SH-SY5Y (cell line): ENCODE results near the gene NUPR1.

Experiments used
- GATA2 ChIP-seq: IDR thresholded peaks from 2 replicates; pipeline ENCODE4 v1.6.1; 2011; ENCODE audit warnings: mild to moderate bottlenecking, low read depth, low read length
- GATA3 ChIP-seq: IDR thresholded peaks from 2 replicates; pipeline ENCODE4 v1.6.1; 2011; ENCODE audit warnings: low read depth, mild to moderate bottlenecking, low read length, moderate library complexity

NUPR1 gene

GRCh38 chr16:28563218-28563617 lies 24.4 kb upstream of the NUPR1 start:
- TF ChIP-seq GATA3 (no peak), GATA2 (no peak)

GRCh38 chr16:28562199-28562598 lies 23.4 kb upstream of the NUPR1 start:
- TF ChIP-seq GATA3 = no peak
- TF ChIP-seq GATA2 = no peak

- no peak for TF ChIP-seq GATA3
- TF ChIP-seq GATA2 = no peak
These were observed 22.9 kb upstream of the NUPR1 start for GRCh38 chr16:28561557-28562187.

- TF ChIP-seq GATA2 = no peak
- no peak for TF ChIP-seq GATA3
These were observed 19.7 kb upstream of the NUPR1 start for GRCh38 chr16:28558456-28558855.

GRCh38 chr16:28556914-28557320 lies 18.1 kb upstream of the NUPR1 start:
- no peak for TF ChIP-seq GATA3
- no peak for TF ChIP-seq GATA2

- no peak for TF ChIP-seq GATA2
- no peak for TF ChIP-seq GATA3
These were observed 16.8 kb upstream of the NUPR1 start for GRCh38 chr16:28555561-28555960.

GRCh38 chr16:28554634-28555423 lies 16.1 kb upstream of the NUPR1 start:
- TF ChIP-seq GATA3 = no peak
- TF ChIP-seq GATA2 = no peak

GRCh38 chr16:28553776-28554633 lies 15.2 kb upstream of the NUPR1 start, which contains the start of gene SGF29:
TSS of gene SGF29 (plus strand) at chr16:28553920. CDS start at chr16:28581070, 27,150 bp downstream.
- no peak; the same call in 1 of the 2 replicates for TF ChIP-seq GATA2
- no peak for TF ChIP-seq GATA3

GRCh38 chr16:28549301-28549899 lies 10.6 kb upstream of the NUPR1 start:
- no peak for TF ChIP-seq GATA2
- no peak for TF ChIP-seq GATA3

- TF ChIP-seq GATA3 = no peak
- no peak for TF ChIP-seq GATA2
These were observed 9.6 kb upstream of the NUPR1 start for GRCh38 chr16:28548306-28548802.

GRCh38 chr16:28546626-28547025 lies 7.9 kb upstream of the NUPR1 start:
- TF ChIP-seq GATA3 (no peak), GATA2 (no peak)

GRCh38 chr16:28544998-28545397 lies 6.2 kb upstream of the NUPR1 start:
- TF ChIP-seq GATA3 = no peak
- TF ChIP-seq GATA2 = no peak

- TF ChIP-seq GATA2 = no peak
- no peak for TF ChIP-seq GATA3
These were observed 4.3 kb upstream of the NUPR1 start for GRCh38 chr16:28543072-28543471.

- TF ChIP-seq GATA2 (no peak), GATA3 (no peak)
These were observed 3.9 kb upstream of the NUPR1 start for GRCh38 chr16:28542646-28543045.
